ENCODE measurements around the gene KCTD1. TPM values are rescaled to one million over a fixed set of nuclear protein-coding genes. Genes with fewer than 3 reads are reported as not detected.

The KCTD1 gene
- total RNA-seq, 1 donor from 2014 or later, result 17.1 TPM

DNA sequence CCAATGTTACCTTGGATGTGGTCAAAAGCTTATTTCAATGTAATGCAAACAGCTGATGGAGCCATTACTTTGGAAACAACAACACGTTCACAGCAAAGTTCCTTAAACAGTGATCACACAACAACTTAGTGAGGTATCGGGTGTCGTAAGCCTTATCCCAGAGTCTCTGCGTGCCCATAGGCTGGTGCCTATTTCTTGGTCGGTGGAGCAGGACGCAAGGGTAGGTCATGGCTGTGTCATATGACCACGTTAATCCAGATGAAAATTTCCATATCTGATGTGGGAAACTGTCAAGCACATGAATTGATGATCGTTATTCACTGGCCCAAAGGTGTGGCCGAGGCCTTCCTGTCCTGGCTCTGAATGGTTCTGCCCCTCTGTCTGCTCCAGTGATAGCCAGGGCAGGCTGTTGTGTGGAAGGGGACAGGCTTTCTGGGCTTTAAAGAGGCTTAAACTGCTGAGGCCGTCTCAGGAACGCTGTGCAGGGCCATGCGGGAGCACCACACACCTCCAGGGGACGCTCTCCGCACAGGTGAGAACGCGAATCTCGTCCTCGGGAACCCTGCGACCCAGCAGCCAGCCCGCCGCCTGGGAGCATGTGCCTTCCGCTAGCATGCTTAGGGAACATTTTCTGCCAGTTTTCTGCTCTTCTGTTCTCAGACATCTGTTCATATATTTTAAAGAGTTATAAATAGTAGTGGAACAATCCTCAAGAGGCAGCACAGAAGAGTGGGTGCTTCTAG, 90.6 kb downstream of the KCTD1 start:
- Histone ChIP-seq H3K4me1 (peaks cover 10% of the 10 kb centered on the region), H3K27me3 (no peaks in the 10 kb centered on the region), H3K9ac (no peak overlapping the region), H3F3A (ENCODE audit: low read depth) (peaks cover 14% of the 10 kb centered on the region), H3K4me3 (no peak overlapping the region), H4K20me1 (ENCODE audit: low read depth) (no peaks in the 10 kb centered on the region), H2AFZ (replicated peaks) (no peak overlapping the region), H3K4me2 (no peak overlapping the region), H3K36me3 (no peaks in the 10 kb centered on the region), H3K79me2 (ENCODE audit: low read depth) (no peaks in the 10 kb centered on the region), H3K27ac (no peak overlapping the region), H3K9me3 (ENCODE audit: low read depth) (no peaks in the 10 kb centered on the region)
- DNase-seq (ENCODE audit: low spot score), result peak; percentile 89
- H3K27me3 Mint-ChIP-seq (ENCODE audit: insufficient read depth, low read depth), result no peaks in the 10 kb centered on the region
- no peak overlapping the region for H3K4me3 Mint-ChIP-seq
- TF ChIP-seq EZH2phosphoT487 (IDR thresholded peaks at IDR 0.05) (no peak), CTCF (IDR thresholded peaks at IDR 0.05) (peak; percentile 82)
- peaks cover 2% of the 10 kb centered on the region for H3K9me3 Mint-ChIP-seq
- peaks cover 44% of the 10 kb centered on the region for H3K36me3 Mint-ChIP-seq
- H3K4me1 Mint-ChIP-seq, result peaks cover 18% of the 10 kb centered on the region
- H3K27ac Mint-ChIP-seq, result no peak overlapping the region

- peaks cover 14% of the 10 kb centered on the region for H3K4me1 Mint-ChIP-seq
- no peak for DNase-seq (ENCODE audit: low spot score)
- Histone ChIP-seq H3K4me1 (peaks cover 9% of the 10 kb centered on the region), H4K20me1 (ENCODE audit: low read depth) (no peaks in the 10 kb centered on the region), H3K36me3 (no peaks in the 10 kb centered on the region), H3K9ac (no peak overlapping the region), H3K4me3 (no peak overlapping the region), H3K79me2 (ENCODE audit: low read depth) (no peaks in the 10 kb centered on the region), H3K27ac (no peak overlapping the region), H3F3A (ENCODE audit: low read depth) (peaks cover 14% of the 10 kb centered on the region), H3K4me2 (no peak overlapping the region), H3K27me3 (no peaks in the 10 kb centered on the region), H2AFZ (replicated peaks) (no peak overlapping the region), H3K9me3 (ENCODE audit: low read depth) (no peaks in the 10 kb centered on the region)
- no peak overlapping the region for H3K27ac Mint-ChIP-seq
- TF ChIP-seq CTCF (IDR thresholded peaks at IDR 0.05) (no peak), EZH2 (IDR thresholded peaks at IDR 0.05) (no peak), EZH2phosphoT487 (IDR thresholded peaks at IDR 0.05) (no peak)
- H3K27me3 Mint-ChIP-seq (ENCODE audit: insufficient read depth, low read depth), result no peaks in the 10 kb centered on the region
- H3K36me3 Mint-ChIP-seq, result peaks cover 40% of the 10 kb centered on the region
- no peaks in the 10 kb centered on the region for H3K9me3 Mint-ChIP-seq
- no peak overlapping the region for H3K4me3 Mint-ChIP-seq
These were observed 91.2 kb downstream of the KCTD1 start for GRCh38 chr18:26457195-26457594.

DNA sequence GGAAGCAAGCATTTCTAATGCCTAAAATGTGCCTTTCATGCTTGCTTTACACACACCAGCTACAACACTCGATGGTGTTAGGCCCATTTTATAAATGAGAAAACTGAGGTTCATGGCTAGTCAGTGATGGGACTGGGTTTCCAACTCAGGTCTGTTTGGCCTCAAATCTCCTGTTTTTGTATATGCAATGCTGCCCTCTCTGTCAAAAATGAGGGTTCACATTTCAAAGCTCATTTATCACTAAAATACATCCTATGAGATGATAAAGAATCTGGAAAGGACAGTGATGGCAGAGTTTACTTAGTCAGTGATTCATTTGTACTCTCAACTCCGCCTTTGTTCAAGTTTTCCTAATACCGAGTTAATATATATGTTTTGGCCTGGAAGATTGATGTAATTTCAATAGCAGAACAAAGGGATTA, 92.3 kb downstream of the KCTD1 start:
- H3K27ac Mint-ChIP-seq, result no peak overlapping the region

More for the DNA sequence above, 92.3 kb downstream of the KCTD1 start:
- Mint-ChIP-seq H3K27me3 (ENCODE audit: insufficient read depth, low read depth) (no peaks in the 10 kb centered on the region), H3K9me3 (no peaks in the 10 kb centered on the region), H3K36me3 (peaks cover 39% of the 10 kb centered on the region), H3K4me3 (no peak overlapping the region), H3K4me1 (peaks cover 14% of the 10 kb centered on the region)
- Histone ChIP-seq H3K4me3 (no peak overlapping the region), H4K20me1 (ENCODE audit: low read depth) (no peaks in the 10 kb centered on the region), H3K27me3 (no peaks in the 10 kb centered on the region), H3K9me3 (ENCODE audit: low read depth) (no peaks in the 10 kb centered on the region), H2AFZ (replicated peaks) (no peak overlapping the region), H3F3A (ENCODE audit: low read depth) (peaks cover 14% of the 10 kb centered on the region), H3K36me3 (no peaks in the 10 kb centered on the region), H3K9ac (no peak overlapping the region), H3K4me2 (no peak overlapping the region), H3K79me2 (ENCODE audit: low read depth) (no peaks in the 10 kb centered on the region), H3K27ac (no peak overlapping the region), H3K4me1 (peaks cover 9% of the 10 kb centered on the region)
- TF ChIP-seq EZH2phosphoT487 (IDR thresholded peaks at IDR 0.05) (no peak), CTCF (IDR thresholded peaks at IDR 0.05) (no peak), EZH2 (IDR thresholded peaks at IDR 0.05) (no peak)
- no peak for DNase-seq (ENCODE audit: low spot score)

All from neural progenitor cell (in vitro differentiated cells).